Measurements from ENCODE around the gene TMEM151A.
"Not testable (repeated sequence)": the region's sequence is repeated elsewhere in the genome, so short reads cannot be mapped to it uniquely, and the experiment has no call there.

TMEM151A gene

GRCh38 chr11:66267379-66268243 is 24.1 kb upstream of the TMEM151A start:
- DNase-seq, result peak; percentile 87 to 89

- peak; percentile 100 for DNase-seq
Observed at GRCh38 chr11:66268244-66268951, 23.3 kb upstream of the TMEM151A start, which contains the start of gene RAB1B. TSS of gene RAB1B (plus strand) at chr11:66268639. CDS start at chr11:66268680, 41 bp downstream.

- DNase-seq, result no peak
Observed at GRCh38 chr11:66268952-66269905, 22.5 kb upstream of the TMEM151A start.

- no peak for DNase-seq
Observed at GRCh38 chr11:66271816-66272215, 19.9 kb upstream of the TMEM151A start.

- peak; percentile 53 to 55 for DNase-seq
Observed at GRCh38 chr11:66272596-66272995, 19.1 kb upstream of the TMEM151A start.

GRCh38 chr11:66274219-66274618 is 17.5 kb upstream of the TMEM151A start:
- DNase-seq, result no peak

- DNase-seq, result no peak
Observed at GRCh38 chr11:66275396-66275795, 16.3 kb upstream of the TMEM151A start.

GRCh38 chr11:66275984-66276612 is 15.6 kb upstream of the TMEM151A start:
- no peak for DNase-seq

GRCh38 chr11:66276619-66277018 is 15.1 kb upstream of the TMEM151A start:
- DNase-seq, result not testable (repeated sequence)

- not testable (repeated sequence) for DNase-seq
Observed at GRCh38 chr11:66277064-66277463, 14.6 kb upstream of the TMEM151A start.

GRCh38 chr11:66277471-66278362 is 14.0 kb upstream of the TMEM151A start, which contains the start of gene CNIH2:
TSS of gene CNIH2 (plus strand) at chr11:66278175. CDS start at chr11:66278457, 282 bp downstream.
- DNase-seq, result peak; percentile 48 to 57

GRCh38 chr11:66278363-66279091 is 13.2 kb upstream of the TMEM151A start:
- peak; percentile 57 to 58 for DNase-seq

GRCh38 chr11:66279092-66279734 is 12.5 kb upstream of the TMEM151A start:
- no peak for DNase-seq

GRCh38 chr11:66280428-66280827 is 11.3 kb upstream of the TMEM151A start:
- DNase-seq, result no peak

- DNase-seq, result no peak
Observed at GRCh38 chr11:66281001-66281400, 10.7 kb upstream of the TMEM151A start.

GRCh38 chr11:66281776-66282467 is 9.8 kb upstream of the TMEM151A start:
- no peak for DNase-seq

- peak; percentile 99 to 100 for DNase-seq
Observed at GRCh38 chr11:66282468-66283455, 8.9 kb upstream of the TMEM151A start.
